Natural killer cell (primary cell): ENCODE results near the gene GRM4. TPM values are rescaled to one million over a fixed set of nuclear protein-coding genes. Genes with fewer than 3 reads are reported as not detected.

Source experiments
- ATAC-seq, 3 donors: fragments of 150-1000 bp in 2 of 3; fragments of 200-7000 bp in 1 of 3; cut with Tn5 transposase; 1 replicate in 1 of 3; 2 replicates in 2 of 3; pipeline ENCODE4 v1.10.0; 2021; ENCODE audit warnings: mild to moderate bottlenecking in 2 of 3, moderate library complexity in 2 of 3
- DNase-seq, 2 donors: peaks; one replicate each; pipeline versions ENCODE4 v3.0.0 to v3.0.0-alpha.2; 2013 to 2021; ENCODE audit warnings: mixed read lengths in 1 of 2
- H3K27ac ChIP-seq: one replicate; pipeline ENCODE4 v1.5.1; 2013; ENCODE audit warnings: mild to moderate bottlenecking, low read length
- H3K27me3 ChIP-seq: one replicate; pipeline ENCODE4 v1.6.1; 2013; ENCODE audit warnings: low read length; ENCODE audit not compliant: control insufficient read depth, insufficient read depth
- H3K36me3 ChIP-seq: one replicate; pipeline ENCODE4 v1.6.1; 2013; ENCODE audit warnings: low read length; ENCODE audit not compliant: control insufficient read depth, insufficient read depth
- H3K4me1 ChIP-seq: one replicate; pipeline ENCODE4 v1.6.1; 2013; ENCODE audit warnings: low read length; ENCODE audit not compliant: control insufficient read depth, insufficient read depth
- H3K4me3 ChIP-seq: one replicate; pipeline ENCODE4 v1.5.1; 2013; ENCODE audit warnings: low read length
- H3K9me3 ChIP-seq: one replicate; pipeline ENCODE4 v1.6.1; 2013; ENCODE audit warnings: low read length; ENCODE audit not compliant: control insufficient read depth, insufficient read depth
- H3K27ac Mint-ChIP-seq, 2 donors: one replicate each; pipeline ENCODE4 v1.8.0; 2022; ENCODE audit warnings: mild to moderate bottlenecking in 2 of 2, mixed read lengths in 2 of 2, moderate library complexity in 1 of 2
- H3K27me3 Mint-ChIP-seq, 2 donors: one replicate each; pipeline ENCODE4 v1.8.0; 2022; ENCODE audit warnings: low read depth in 2 of 2, mixed read lengths in 2 of 2
- H3K36me3 Mint-ChIP-seq: one replicate; pipeline ENCODE4 v1.8.0; 2022; ENCODE audit warnings: mixed read lengths
- H3K4me1 Mint-ChIP-seq, 2 donors: one replicate each; pipeline ENCODE4 v1.8.0; 2022; ENCODE audit warnings: mixed read lengths in 2 of 2
- H3K4me3 Mint-ChIP-seq: one replicate; pipeline ENCODE4 v1.8.0; 2022; ENCODE audit warnings: mild to moderate bottlenecking, moderate library complexity, mixed read lengths
- H3K9me3 Mint-ChIP-seq, 2 donors: one replicate each; pipeline ENCODE4 v1.8.0; 2022; ENCODE audit warnings: mixed read lengths in 2 of 2
- CTCF ChIP-seq: fragments of 200-600 bp; IDR thresholded peaks from one replicate; pipeline ENCODE4 v1.8.0; 2022; ENCODE audit warnings: antibody characterized with exemption
- WGBS: methylation state at CpG from one replicate; pipeline ENCODE4 v1.1.7; 2013; ENCODE audit warnings: missing lambda C conversion rate; ENCODE audit not compliant: insufficient coverage; 5-methylcytosine and 5-hydroxymethylcytosine counted together
- intact Hi-C: fragments of 100-400 bp; cut with micrococcal nuclease; formaldehyde crosslinking; loops from one replicate; pipeline ENCODE4 v1.14.2; 2022
- total RNA-seq, 4 donors: library from RNA; stranded (reverse); fragments of 120-200 nt in 1 of 4; gene quantifications; one replicate each; pipeline versions ENCODE4 v1.2.3 to v1.2.4, GENCODE V29; 2013 to 2022

Gene GRM4
- total RNA-seq, 3 donors from 2014 or later (not counting 1 experiment from before 2014, with no cell fraction given): not detected

DNA sequence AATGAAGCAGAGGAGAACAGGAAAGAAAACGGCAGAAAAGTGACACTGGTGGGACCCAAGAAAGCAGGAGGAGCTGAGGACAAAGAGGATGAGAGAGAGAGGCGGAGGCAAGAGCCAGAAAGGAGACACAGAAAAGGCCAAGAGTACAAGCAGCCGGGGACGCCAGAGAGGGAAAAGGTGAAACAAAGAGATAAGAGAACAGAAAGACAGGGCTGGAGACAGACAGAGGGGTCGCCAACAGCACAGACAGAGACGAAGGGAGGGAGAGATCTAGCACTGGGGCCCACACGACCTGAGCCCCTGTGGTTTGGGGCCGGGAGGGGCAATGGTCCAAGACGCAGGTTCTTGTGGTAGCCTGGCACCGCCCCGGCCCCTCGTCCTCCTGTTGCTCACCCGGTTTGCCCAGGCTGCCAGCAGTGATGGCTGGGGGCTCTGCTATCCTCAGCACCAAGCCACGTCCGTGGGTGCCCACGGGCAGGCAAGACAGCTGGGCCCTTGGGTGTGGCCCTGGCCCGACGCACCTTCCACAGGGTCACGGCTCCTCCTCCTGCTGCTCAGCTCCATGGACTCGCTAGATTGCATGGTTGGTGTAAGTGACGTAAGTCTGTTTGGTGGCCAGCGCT is 123.5 kb downstream of the GRM4 start:
- Mint-ChIP-seq H3K27ac (no peak overlapping the region), H3K27me3 (peaks cover 25 to 29% of the 10 kb centered on the region in 2 donors), H3K4me3 (no peak overlapping the region), H3K36me3 (no peaks in the 10 kb centered on the region), H3K4me1 (no peaks in the 10 kb centered on the region), H3K9me3 (no peaks in the 10 kb centered on the region)
- no peak for DNase-seq
- Histone ChIP-seq H3K9me3 (no peaks in the 10 kb centered on the region), H3K27ac (no peak overlapping the region), H3K4me1 (no peaks in the 10 kb centered on the region), H3K27me3 (no peaks in the 10 kb centered on the region), H3K4me3 (no peak overlapping the region), H3K36me3 (no peaks in the 10 kb centered on the region)
- intact Hi-C loops: no loop called here
- ATAC-seq: no peak
- TF ChIP-seq CTCF: no peak
- WGBS: 72% methylated on average over 22 of the region's 22 CpGs

- no peaks in the 10 kb centered on the region for H3K36me3 Mint-ChIP-seq
- TF ChIP-seq CTCF: no peak
- Histone ChIP-seq H3K27ac (no peak overlapping the region), H3K27me3 (no peaks in the 10 kb centered on the region), H3K9me3 (no peaks in the 10 kb centered on the region), H3K36me3 (no peaks in the 10 kb centered on the region), H3K4me1 (no peaks in the 10 kb centered on the region), H3K4me3 (no peak overlapping the region)
- H3K4me1 Mint-ChIP-seq: no peaks in the 10 kb centered on the region
- H3K4me3 Mint-ChIP-seq: no peak overlapping the region
- ATAC-seq (no peak), DNase-seq (no peak)
- no peak overlapping the region for H3K27ac Mint-ChIP-seq
- H3K9me3 Mint-ChIP-seq: no peaks in the 10 kb centered on the region
- H3K27me3 Mint-ChIP-seq: peaks cover 25 to 29% of the 10 kb centered on the region in 2 donors
- intact Hi-C loops: no loop called here
- WGBS: 84% methylated on average over 19 of the region's 19 CpGs
Measured at GRCh38 chr6:34021554-34022190, 124.2 kb downstream of the GRM4 start.

- 85% methylated on average over 17 of the region's 17 CpGs for WGBS
- Histone ChIP-seq H3K27ac (no peak overlapping the region), H3K27me3 (no peaks in the 10 kb centered on the region), H3K4me1 (no peaks in the 10 kb centered on the region), H3K36me3 (no peaks in the 10 kb centered on the region), H3K9me3 (no peaks in the 10 kb centered on the region), H3K4me3 (no peak overlapping the region)
- ATAC-seq (no peak), DNase-seq (no peak)
- H3K36me3 Mint-ChIP-seq: no peaks in the 10 kb centered on the region
- no peak overlapping the region for H3K4me3 Mint-ChIP-seq
- H3K27ac Mint-ChIP-seq: no peak overlapping the region
- intact Hi-C loops: no loop called here
- H3K9me3 Mint-ChIP-seq: no peaks in the 10 kb centered on the region
- H3K4me1 Mint-ChIP-seq: no peaks in the 10 kb centered on the region
- H3K27me3 Mint-ChIP-seq: peaks cover 25 to 29% of the 10 kb centered on the region in 2 donors
- no peak for TF ChIP-seq CTCF
Measured at GRCh38 chr6:34020807-34021553, 124.9 kb downstream of the GRM4 start.
